Measurements from ENCODE around the gene PRAMEF11. TPM values are rescaled to one million over a fixed set of nuclear protein-coding genes. Genes with fewer than 3 reads are reported as not detected.

The PRAMEF11 gene
- total and polyA plus RNA-seq, 10 of the 15 experiments (the other 5 are each of a cell fraction or from before 2014, with no cell fraction given), result not detected

GRCh38 chr1:12809933-12810332 is 21.3 kb downstream of the PRAMEF11 start:
- TF ChIP-seq KLF5 (IDR thresholded peaks at IDR 0.05; ENCODE audit: partially characterized antibody), result no peak
- TF ChIP-seq STAT3 (IDR thresholded peaks at IDR 0.05; ENCODE audit: low read depth, low read length), result no peak
- no peak for TF ChIP-seq MTA2 (IDR thresholded peaks at IDR 0.05; ENCODE audit: low read depth)
- no peak for TF ChIP-seq ZBTB4 (CRISPR knock-in tag; IDR thresholded peaks at IDR 0.05)
- TF ChIP-seq CREB1 (IDR thresholded peaks at IDR 0.05; ENCODE audit: low read depth), result no peak
- no peak for TF ChIP-seq ATF2 (IDR thresholded peaks at IDR 0.05; ENCODE audit: low read length)
- TF ChIP-seq SMAD1 (IDR thresholded peaks at IDR 0.05; ENCODE audit: low read depth, partially characterized antibody), result no peak
- TF ChIP-seq ETV6 (conservative IDR thresholded peaks at IDR 0.05 in 1 of 2, IDR thresholded peaks at IDR 0.05 in 1 of 2; ENCODE audit: borderline replicate concordance in 1 of 2, low read depth in 1 of 2), result no peak
- no peak for TF ChIP-seq ESRRA (IDR thresholded peaks at IDR 0.05; ENCODE audit: low read length)
- no peak for TF ChIP-seq REST (IDR thresholded peaks at IDR 0.05; ENCODE audit: low read depth, low read length)
- TF ChIP-seq HDAC6 (IDR thresholded peaks at IDR 0.05; ENCODE audit: unreplicated experiment), result no peak
- TF ChIP-seq PAX8 (IDR thresholded peaks at IDR 0.05), result no peak
- TF ChIP-seq MTA3 (IDR thresholded peaks at IDR 0.05; ENCODE audit: borderline replicate concordance, low read length), result no peak
- TF ChIP-seq SIX5 (IDR thresholded peaks at IDR 0.05; ENCODE audit: low read depth, low read length, severe bottlenecking), result no peak
- H4K20me1 ChIP-seq (ENCODE audit: control insufficient read depth, insufficient read depth), result no peaks in the 10 kb centered on the region
- RAD21 ChIA-PET (ENCODE audit: unreplicated experiment), result no interaction called here
- H3K79me2 ChIP-seq (ENCODE audit: control insufficient read depth, insufficient read depth, low read length), result no peaks in the 10 kb centered on the region
- intact Hi-C loops (cut with micrococcal nuclease; ENCODE audit: unreplicated experiment) (no loop called here), in situ Hi-C loops (cut with MboI) (loop anchor here (25.0 kb wide), 1 partner anchor 427 kb away; the partner anchor contains the start of gene PRAMEF18)
- no peak overlapping the region for H3K9ac ChIP-seq (ENCODE audit: control insufficient read depth, insufficient read depth, low read length)
- no peaks in the 10 kb centered on the region for H3K9me3 ChIP-seq (replicated peaks; ENCODE audit: control insufficient read depth, insufficient read depth, low read length)
- no peak overlapping the region for H3K27ac ChIP-seq (ENCODE audit: control insufficient read depth, insufficient read depth)
- no peak for ATAC-seq
- CTCF ChIA-PET, result no interaction called here
- no peaks in the 10 kb centered on the region; a peak in 1 of 4 replicates for H3K27me3 ChIP-seq (replicated peaks in 1 of 2; ENCODE audit: control insufficient read depth in 2 of 2, insufficient read depth in 2 of 2, low read length in 1 of 2)
- H2AFZ ChIP-seq (ENCODE audit: control insufficient read depth, low read depth, low read length), result no peak overlapping the region
- no peaks in the 10 kb centered on the region for H3K4me1 ChIP-seq (ENCODE audit: control insufficient read depth, insufficient read depth, low read length)
- WGBS (ENCODE audit: insufficient coverage, insufficient replicate concordance, low lambda C conversion rate, missing lambda C conversion rate), result 45% methylated on average over 1 of the region's 1 CpG
- SMC1A ChIA-PET (ENCODE audit: uncharacterized antibody, unreplicated experiment), result no interaction called here
- POLR2A ChIA-PET, result no interaction called here
- H3K4me3 ChIP-seq, result no peak overlapping the region
- DNase-seq (ENCODE audit: low read depth, low spot score), result no peak
- H3K4me2 ChIP-seq (ENCODE audit: control insufficient read depth, insufficient read depth), result no peak overlapping the region
- no TSS peak for BruUV-seq (replicated peaks)
- H3K36me3 ChIP-seq (ENCODE audit: control insufficient read depth in 2 of 2, insufficient read depth in 2 of 2, low read length in 1 of 2), result no peaks in the 10 kb centered on the region
- FAIRE-seq, result no peak

All from GM12878 (cell line).